Ammon's horn (tissue), 1 donor: ENCODE results near the gene OR2V2.
A peak's percentile ranks its signal among the peaks of the same experiment; 100 is the strongest.
"Not testable (repeated sequence)": the region's sequence is repeated elsewhere in the genome, so short reads cannot be mapped to it uniquely, and the experiment has no call there.

Source experiments
- DNase-seq: peaks from one replicate; pipeline ENCODE4 v3.0.0-alpha.2; 2016; ENCODE audit warnings: low spot score

OR2V2 gene

GRCh38 chr5:181146927-181147636 is at the start of gene OR2V2:
Gene OR2V2 (plus strand): TSS chr5:181147586. CDS start chr5:181154943, 7,357 bp downstream.
- DNase-seq = not testable (repeated sequence)

GRCh38 chr5:181097759-181098491 is 49.5 kb upstream of the OR2V2 start:
- DNase-seq = not testable (repeated sequence)

- DNase-seq = no peak
Observed at GRCh38 chr5:181098762-181099601, 48.4 kb upstream of the OR2V2 start.

- no peak for DNase-seq
Observed at GRCh38 chr5:181099602-181100086, 47.7 kb upstream of the OR2V2 start.

- no peak for DNase-seq
Observed at GRCh38 chr5:181100121-181100875, 47.1 kb upstream of the OR2V2 start.

GRCh38 chr5:181101030-181101641 is 46.2 kb upstream of the OR2V2 start:
- DNase-seq = not testable (repeated sequence)

GRCh38 chr5:181101930-181102674 is 45.3 kb upstream of the OR2V2 start:
- not testable (repeated sequence) for DNase-seq

GRCh38 chr5:181104259-181104568 is 43.2 kb upstream of the OR2V2 start:
- not testable (repeated sequence) for DNase-seq

GRCh38 chr5:181104606-181105390 is 42.6 kb upstream of the OR2V2 start:
- not testable (repeated sequence) for DNase-seq

GRCh38 chr5:181105391-181106025 is 41.9 kb upstream of the OR2V2 start:
- DNase-seq = no peak

GRCh38 chr5:181107699-181108098 is 39.7 kb upstream of the OR2V2 start:
- peak; percentile 28 for DNase-seq

GRCh38 chr5:181108578-181109165 is 38.7 kb upstream of the OR2V2 start:
- DNase-seq = no peak

- DNase-seq = no peak
Observed at GRCh38 chr5:181109489-181110013, 37.8 kb upstream of the OR2V2 start.

GRCh38 chr5:181111010-181111409 is 36.4 kb upstream of the OR2V2 start:
- DNase-seq = no peak

GRCh38 chr5:181112476-181112875 is 34.9 kb upstream of the OR2V2 start:
- no peak for DNase-seq

- not testable (repeated sequence) for DNase-seq
Observed at GRCh38 chr5:181113572-181113971, 33.8 kb upstream of the OR2V2 start.

- DNase-seq = no peak
Observed at GRCh38 chr5:181114284-181114843, 33.0 kb upstream of the OR2V2 start.
